Measurements from ENCODE around the gene PRCD. TPM values are rescaled to one million over a fixed set of nuclear protein-coding genes. Genes with fewer than 3 reads are reported as not detected.

Gene PRCD
- total RNA-seq, 1 donor from 2014 or later, result not detected

DNA sequence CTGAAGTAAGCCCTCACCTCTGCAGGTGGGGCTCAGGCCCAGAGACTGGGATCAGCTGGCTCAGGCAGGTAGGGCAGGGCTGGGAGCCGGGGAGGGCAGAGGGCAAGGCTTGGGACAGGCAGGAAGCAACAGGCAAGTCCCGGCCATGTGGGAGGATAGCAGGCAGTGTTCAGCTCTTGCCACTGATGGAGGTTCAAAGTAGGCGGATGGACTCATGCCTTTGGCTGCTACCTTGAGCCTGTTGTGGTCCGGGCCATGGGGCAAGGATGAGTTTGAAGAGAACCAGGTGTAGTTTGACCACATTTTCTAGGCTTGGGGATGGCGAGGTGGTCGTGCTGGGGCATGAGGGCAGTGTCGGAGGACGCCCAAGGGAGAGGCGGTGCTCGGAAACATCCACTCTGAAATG is 2.7 kb downstream of the PRCD start:
- no peaks in the 10 kb centered on the region for H3K36me3 Mint-ChIP-seq (ENCODE audit: low read depth)
- no peak overlapping the region for H3K4me3 Mint-ChIP-seq (ENCODE audit: low read depth)
- intact Hi-C loops (cut with micrococcal nuclease), result no loop called here
- H3K4me1 Mint-ChIP-seq (ENCODE audit: low read depth), result no peaks in the 10 kb centered on the region
- no peak for DNase-seq (ENCODE audit: low spot score)
- H3K27ac Mint-ChIP-seq, result no peak overlapping the region
- H3K9me3 Mint-ChIP-seq, result no peaks in the 10 kb centered on the region
- H3K27me3 Mint-ChIP-seq (ENCODE audit: low read depth), result peaks cover 40% of the 10 kb centered on the region

- Mint-ChIP-seq H3K9me3 (no peaks in the 10 kb centered on the region), H3K4me3 (ENCODE audit: low read depth) (no peak overlapping the region), H3K36me3 (ENCODE audit: low read depth) (no peaks in the 10 kb centered on the region), H3K27ac (no peak overlapping the region), H3K27me3 (ENCODE audit: low read depth) (peaks cover 40% of the 10 kb centered on the region), H3K4me1 (ENCODE audit: low read depth) (no peaks in the 10 kb centered on the region)
- no peak for DNase-seq (ENCODE audit: low spot score)
- intact Hi-C loops (cut with micrococcal nuclease), result no loop called here
These were observed 3.1 kb downstream of the PRCD start for GRCh38 chr17:76542984-76543383.

GRCh38 chr17:76543482-76543825 is 3.6 kb downstream of the PRCD start:
- no peaks in the 10 kb centered on the region for H3K36me3 Mint-ChIP-seq (ENCODE audit: low read depth)
- DNase-seq (ENCODE audit: low spot score), result no peak

GRCh38 chr17:76543826-76544545 is 4.1 kb downstream of the PRCD start:
- no peak overlapping the region for H3K27ac Mint-ChIP-seq
- no peaks in the 10 kb centered on the region for H3K4me1 Mint-ChIP-seq (ENCODE audit: low read depth)
- no peak overlapping the region for H3K4me3 Mint-ChIP-seq (ENCODE audit: low read depth)
- H3K9me3 Mint-ChIP-seq, result no peaks in the 10 kb centered on the region
- H3K27me3 Mint-ChIP-seq (ENCODE audit: low read depth), result peaks cover 32% of the 10 kb centered on the region
- no peaks in the 10 kb centered on the region for H3K36me3 Mint-ChIP-seq (ENCODE audit: low read depth)
- intact Hi-C loops (cut with micrococcal nuclease), result no loop called here
- DNase-seq (ENCODE audit: low spot score), result no peak

More at GRCh38 chr17:76543482-76543825, 3.6 kb downstream of the PRCD start:
- intact Hi-C loops (cut with micrococcal nuclease), result no loop called here
- H3K4me3 Mint-ChIP-seq (ENCODE audit: low read depth), result no peak overlapping the region
- no peaks in the 10 kb centered on the region for H3K9me3 Mint-ChIP-seq
- H3K4me1 Mint-ChIP-seq (ENCODE audit: low read depth), result no peaks in the 10 kb centered on the region
- H3K27me3 Mint-ChIP-seq (ENCODE audit: low read depth), result peaks cover 38% of the 10 kb centered on the region
- no peak overlapping the region for H3K27ac Mint-ChIP-seq

DNA sequence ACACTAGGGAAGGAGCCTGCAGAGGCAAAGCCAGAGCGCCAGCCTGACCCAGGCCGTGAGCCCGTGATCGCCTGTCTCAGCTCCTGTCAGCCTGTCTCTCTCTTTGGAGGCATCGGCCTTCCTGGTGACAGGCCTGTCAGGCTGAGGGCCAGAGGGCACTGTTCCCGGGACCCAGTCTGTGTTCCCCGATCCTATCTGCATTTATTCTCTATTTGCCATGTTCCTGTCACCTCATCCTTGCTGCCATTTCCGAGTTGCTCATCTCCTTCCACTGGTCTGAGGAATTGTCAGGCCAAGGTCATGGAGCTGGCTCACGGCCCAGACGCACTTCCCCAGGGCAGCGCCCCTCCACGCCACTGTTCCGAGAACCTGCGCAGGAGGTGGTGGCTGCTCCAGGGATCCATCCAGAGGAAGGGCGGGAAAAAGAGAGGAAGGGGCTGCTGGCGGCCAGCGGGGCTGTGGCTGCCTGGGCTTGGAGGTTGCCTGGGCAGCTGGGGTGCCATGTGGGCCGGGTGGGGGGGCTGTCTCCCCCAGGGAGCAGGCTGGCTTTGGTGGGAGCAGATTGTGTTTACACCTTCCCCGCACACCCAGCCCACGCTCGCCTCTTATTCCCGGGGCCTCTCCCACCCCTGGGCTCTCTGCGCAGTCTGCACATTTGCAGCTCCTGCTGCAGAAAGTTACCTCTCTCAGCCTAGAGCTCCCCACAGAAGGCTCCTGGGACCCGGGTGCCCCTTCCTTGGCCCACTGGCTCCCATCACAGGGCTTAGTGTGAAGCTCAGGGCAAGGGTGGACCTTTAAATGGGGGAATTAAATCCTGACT is 4.9 kb downstream of the PRCD start:
- intact Hi-C loops (cut with micrococcal nuclease), result no loop called here

GRCh38 chr17:76545918-76546555 is 6.2 kb downstream of the PRCD start:
- Mint-ChIP-seq H3K9me3 (no peaks in the 10 kb centered on the region), H3K4me3 (ENCODE audit: low read depth) (no peak overlapping the region), H3K36me3 (ENCODE audit: low read depth) (no peaks in the 10 kb centered on the region), H3K27ac (no peak overlapping the region), H3K27me3 (ENCODE audit: low read depth) (peaks cover 19% of the 10 kb centered on the region), H3K4me1 (ENCODE audit: low read depth) (peaks cover 3% of the 10 kb centered on the region)
- intact Hi-C loops (cut with micrococcal nuclease), result no loop called here
- no peak for DNase-seq (ENCODE audit: low spot score)

More for the DNA sequence above, 4.9 kb downstream of the PRCD start:
- Mint-ChIP-seq H3K36me3 (ENCODE audit: low read depth) (no peaks in the 10 kb centered on the region), H3K27ac (no peak overlapping the region), H3K4me3 (ENCODE audit: low read depth) (no peak overlapping the region), H3K9me3 (no peaks in the 10 kb centered on the region), H3K4me1 (ENCODE audit: low read depth) (no peaks in the 10 kb centered on the region), H3K27me3 (ENCODE audit: low read depth) (peaks cover 25% of the 10 kb centered on the region)
- no peak for DNase-seq (ENCODE audit: low spot score)

GRCh38 chr17:76546556-76547182 is 6.8 kb downstream of the PRCD start:
- no peak overlapping the region for H3K27ac Mint-ChIP-seq
- no peaks in the 10 kb centered on the region for H3K9me3 Mint-ChIP-seq
- no peak for DNase-seq (ENCODE audit: low spot score)

GRCh38 chr17:76547183-76547641 is 7.4 kb downstream of the PRCD start:
- peak; percentile 35 for DNase-seq (ENCODE audit: low spot score)
- Mint-ChIP-seq H3K4me3 (ENCODE audit: low read depth) (no peak overlapping the region), H3K36me3 (ENCODE audit: low read depth) (no peaks in the 10 kb centered on the region), H3K9me3 (no peaks in the 10 kb centered on the region), H3K27ac (no peak overlapping the region), H3K4me1 (ENCODE audit: low read depth) (peaks cover 4% of the 10 kb centered on the region), H3K27me3 (ENCODE audit: low read depth) (peaks cover 8% of the 10 kb centered on the region)
- intact Hi-C loops (cut with micrococcal nuclease), result loop anchor here (1.0 kb wide), 2 partner anchors 24 to 81 kb away; no protein-coding TSS in a partner anchor

More at GRCh38 chr17:76546556-76547182, 6.8 kb downstream of the PRCD start:
- peaks cover 14% of the 10 kb centered on the region for H3K27me3 Mint-ChIP-seq (ENCODE audit: low read depth)
- no peak overlapping the region for H3K4me3 Mint-ChIP-seq (ENCODE audit: low read depth)
- H3K4me1 Mint-ChIP-seq (ENCODE audit: low read depth), result peaks cover 4% of the 10 kb centered on the region
- intact Hi-C loops (cut with micrococcal nuclease), result loop anchor here (1.0 kb wide), 2 partner anchors 23 to 80 kb away; no protein-coding TSS in a partner anchor
- H3K36me3 Mint-ChIP-seq (ENCODE audit: low read depth), result no peaks in the 10 kb centered on the region

- Mint-ChIP-seq H3K4me3 (ENCODE audit: low read depth) (no peak overlapping the region), H3K9me3 (no peaks in the 10 kb centered on the region), H3K4me1 (ENCODE audit: low read depth) (peaks cover 4% of the 10 kb centered on the region), H3K27me3 (ENCODE audit: low read depth) (peaks cover 6% of the 10 kb centered on the region), H3K36me3 (ENCODE audit: low read depth) (no peaks in the 10 kb centered on the region), H3K27ac (no peak overlapping the region)
- DNase-seq (ENCODE audit: low spot score), result no peak
- intact Hi-C loops (cut with micrococcal nuclease), result loop anchor here (1.0 kb wide), 2 partner anchors 24 to 81 kb away; no protein-coding TSS in a partner anchor
These were observed 7.9 kb downstream of the PRCD start for GRCh38 chr17:76547642-76548202.

- DNase-seq (ENCODE audit: low spot score), result no peak
- peaks cover 5% of the 10 kb centered on the region for H3K27me3 Mint-ChIP-seq (ENCODE audit: low read depth)
- intact Hi-C loops (cut with micrococcal nuclease), result no loop called here
- peaks cover 4% of the 10 kb centered on the region for H3K4me1 Mint-ChIP-seq (ENCODE audit: low read depth)
- H3K9me3 Mint-ChIP-seq, result no peaks in the 10 kb centered on the region
- H3K27ac Mint-ChIP-seq, result no peak overlapping the region
- H3K4me3 Mint-ChIP-seq (ENCODE audit: low read depth), result no peak overlapping the region
- no peaks in the 10 kb centered on the region for H3K36me3 Mint-ChIP-seq (ENCODE audit: low read depth)
These were observed 8.8 kb downstream of the PRCD start for GRCh38 chr17:76548378-76549214.

- Mint-ChIP-seq H3K27me3 (ENCODE audit: low read depth) (no peaks in the 10 kb centered on the region), H3K9me3 (no peaks in the 10 kb centered on the region), H3K4me3 (ENCODE audit: low read depth) (no peak overlapping the region), H3K36me3 (ENCODE audit: low read depth) (no peaks in the 10 kb centered on the region), H3K4me1 (ENCODE audit: low read depth) (peaks cover 4% of the 10 kb centered on the region), H3K27ac (no peak overlapping the region)
- no peak for DNase-seq (ENCODE audit: low spot score)
- intact Hi-C loops (cut with micrococcal nuclease), result no loop called here
These were observed 9.3 kb downstream of the PRCD start for GRCh38 chr17:76549215-76549518.

DNA sequence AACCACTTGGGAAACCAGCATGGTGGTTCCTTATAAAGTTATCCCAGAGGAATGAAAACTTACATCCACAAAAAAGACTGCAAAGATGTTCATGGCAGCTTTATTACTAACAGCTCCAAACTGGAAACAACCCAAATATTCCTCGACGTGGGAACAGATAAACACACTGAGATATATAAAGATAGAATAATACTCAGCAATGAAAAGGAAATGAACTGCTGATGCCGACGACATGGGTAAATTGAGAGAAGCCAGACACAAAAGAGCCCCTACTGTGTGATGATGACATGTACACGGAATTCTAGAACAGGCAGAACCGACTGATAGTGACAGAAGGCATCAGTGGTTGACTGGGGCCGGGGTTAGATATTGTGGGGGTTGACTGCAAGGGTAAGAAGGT is 9.7 kb downstream of the PRCD start:
- Mint-ChIP-seq H3K4me1 (ENCODE audit: low read depth) (peaks cover 5% of the 10 kb centered on the region), H3K4me3 (ENCODE audit: low read depth) (no peak overlapping the region), H3K9me3 (no peaks in the 10 kb centered on the region), H3K27me3 (ENCODE audit: low read depth) (no peaks in the 10 kb centered on the region), H3K27ac (no peak overlapping the region), H3K36me3 (ENCODE audit: low read depth) (no peaks in the 10 kb centered on the region)
- intact Hi-C loops (cut with micrococcal nuclease), result no loop called here
- no peak for DNase-seq (ENCODE audit: low spot score)
